SK-N-SH (cell line): ENCODE measurements around the gene GALNTL6. TPM values are rescaled to one million over a fixed set of nuclear protein-coding genes. Genes with fewer than 3 reads are reported as not detected.

Experiments used
- CTCF ChIA-PET: fragments of 300-600, 350-600 bp; formaldehyde crosslinking; extraction: SDS; loops from one replicate; lab custom pipeline; 2021; lab: Yijun Ruan, JAX
- POLR2A ChIA-PET: fragments of 350-600 bp; sonication (Branson Sonifier 250); formaldehyde crosslinking; extraction: SDS; loops from one replicate; lab custom pipeline; 2020; ENCODE audit warnings: antibody characterized with exemption, inconsistent platforms; lab: Yijun Ruan, JAX
- DNase-seq: peaks from one replicate; pipeline ENCODE4 v3.0.0; 2012
- H2AFZ ChIP-seq: fragments of 200-600 bp; sonication (generic); 2 replicates; pipeline ENCODE4 v1.8.1; 2016; ENCODE audit warnings: antibody characterized with exemption, mild to moderate bottlenecking, low read depth
- H3F3A ChIP-seq: fragments of 200-600 bp; sonication (generic); replicated peaks from 2 replicates; pipeline ENCODE3; 2016; ENCODE audit warnings: antibody characterized with exemption, mild to moderate bottlenecking; ENCODE audit not compliant: insufficient read depth
- H3K27ac ChIP-seq, 2 experiments: fragments of 200-500 bp in 1 of 2; fragments of 200-600 bp in 1 of 2; sonication (Bioruptor generic) in 1 of 2; sonication (generic), shearing (Covaris generic) in 1 of 2; 2 replicates each; pipeline versions ENCODE4 v1.5.1 to v1.6.1; 2014 to 2016; ENCODE audit warnings: low read depth in 2 of 2, inconsistent platforms in 1 of 2, low read length in 1 of 2, mild to moderate bottlenecking in 1 of 2, mixed read lengths in 1 of 2
- H3K27me3 ChIP-seq: fragments of 200-600 bp; sonication (generic), shearing (Covaris generic); 2 replicates; pipeline ENCODE4 v1.6.1; 2016; ENCODE audit warnings: mixed run types; ENCODE audit not compliant: insufficient read depth
- H3K36me3 ChIP-seq, 2 experiments: fragments of 200-500 bp in 1 of 2; fragments of 200-600 bp in 1 of 2; sonication (Bioruptor generic) in 1 of 2; sonication (generic) in 1 of 2; replicated peaks in 1 of 2; 2 replicates each; pipeline versions ENCODE3 to v1.5.1; 2014 to 2016; ENCODE audit warnings: low read length in 1 of 2, mild to moderate bottlenecking in 1 of 2; ENCODE audit not compliant: insufficient read depth in 2 of 2, control insufficient read depth in 1 of 2
- H3K4me1 ChIP-seq, 2 experiments: fragments of 200-500 bp in 1 of 2; fragments of 200-600 bp in 1 of 2; sonication (Bioruptor generic) in 1 of 2; sonication (generic), shearing (Covaris generic) in 1 of 2; 2 replicates each; pipeline versions ENCODE4 v1.5.1 to v1.6.1; 2014 to 2016; ENCODE audit warnings: low read depth in 1 of 2, low read length in 1 of 2, mixed run types in 1 of 2; ENCODE audit not compliant: insufficient read depth in 2 of 2, control insufficient read depth in 1 of 2
- H3K4me2 ChIP-seq: fragments of 200-600 bp; sonication (generic), shearing (Covaris generic); 2 replicates; pipeline ENCODE4 v1.6.1; 2017; ENCODE audit warnings: mixed run types
- H3K4me3 ChIP-seq, 2 experiments: fragments of 200-500 bp in 1 of 2; fragments of 200-600 bp in 1 of 2; sonication (Bioruptor generic) in 1 of 2; sonication (generic), shearing (Covaris generic) in 1 of 2; 2 replicates each; pipeline versions ENCODE4 v1.5.1 to v1.8.1; 2014 to 2016; ENCODE audit warnings: low read depth in 2 of 2, inconsistent platforms in 1 of 2, low read length in 1 of 2, mild to moderate bottlenecking in 1 of 2, mixed read lengths in 1 of 2, moderate library complexity in 1 of 2
- H3K79me2 ChIP-seq: fragments of 200-600 bp; sonication (generic); 2 replicates; pipeline ENCODE4 v1.8.1; 2017; ENCODE audit warnings: mild to moderate bottlenecking; ENCODE audit not compliant: insufficient read depth
- H3K9ac ChIP-seq: fragments of 200-600 bp; sonication (generic); 2 replicates; pipeline ENCODE4 v1.6.1; 2017; ENCODE audit warnings: mixed run types
- H3K9me2 ChIP-seq: fragments of 200-600 bp; sonication (generic); 2 replicates; pipeline ENCODE4 v1.6.1; 2017; ENCODE audit warnings: mixed run types
- H3K9me3 ChIP-seq: fragments of 200-600 bp; sonication (generic); 2 replicates; pipeline ENCODE4 v1.6.1; 2017; ENCODE audit warnings: mixed run types, mild to moderate bottlenecking, moderate library complexity
- H4K20me1 ChIP-seq: fragments of 200-600 bp; sonication (generic); 2 replicates; pipeline ENCODE4 v1.6.1; 2017; ENCODE audit warnings: mild to moderate bottlenecking, mixed run types; ENCODE audit not compliant: insufficient read depth
- EP300 ChIP-seq, 2 experiments: IDR thresholded peaks; 2 replicates each; pipeline versions ENCODE4 v1.4.0 to v1.6.1; 2012; ENCODE audit warnings: borderline replicate concordance in 1 of 2, low read depth in 1 of 2, low read length in 1 of 2
- GABPA ChIP-seq: IDR thresholded peaks from 2 replicates; pipeline ENCODE4 v1.4.0; 2012; ENCODE audit warnings: low read depth, mild to moderate bottlenecking
- GATA2 ChIP-seq: sonication (generic); formaldehyde crosslinking; IDR thresholded peaks from 2 replicates; pipeline ENCODE4 v1.5.0; 2020; ENCODE audit warnings: mild to moderate bottlenecking, missing genetic modification reagents
- JUND ChIP-seq: IDR thresholded peaks from 2 replicates; pipeline ENCODE4 v1.4.0; 2012
- MAX ChIP-seq: IDR thresholded peaks from 2 replicates; pipeline ENCODE4 v1.4.0; 2012; ENCODE audit warnings: low read depth
- MXI1 ChIP-seq: IDR thresholded peaks from 2 replicates; pipeline ENCODE4 v1.6.1; 2012; ENCODE audit warnings: mild to moderate bottlenecking, low read depth, low read length, improper control_type of control experiment
- NFIC ChIP-seq: IDR thresholded peaks from 2 replicates; pipeline ENCODE4 v1.4.0; 2012; ENCODE audit warnings: borderline replicate concordance
- PBX3 ChIP-seq: IDR thresholded peaks from 2 replicates; pipeline ENCODE4; 2012
- POLR2AphosphoS5 ChIP-seq: IDR thresholded peaks from 2 replicates; pipeline ENCODE4 v1.6.1; 2012; ENCODE audit warnings: low read depth, low read length
- RAD21 ChIP-seq: IDR thresholded peaks from 2 replicates; pipeline ENCODE4 v1.6.1; 2012; ENCODE audit warnings: mild to moderate bottlenecking, low read length
- RCOR1 ChIP-seq: fragments of 150-350 bp; IDR thresholded peaks from 2 replicates; pipeline ENCODE4 v1.6.1; 2017; ENCODE audit warnings: antibody characterized with exemption, low read length
- REST ChIP-seq: IDR thresholded peaks from 2 replicates; pipeline ENCODE4 v1.6.1; 2012; ENCODE audit warnings: mild to moderate bottlenecking, low read depth, low read length, moderate library complexity
- RFX5 ChIP-seq: IDR thresholded peaks from 2 replicates; pipeline ENCODE4 v1.6.1; 2012; ENCODE audit warnings: mild to moderate bottlenecking, improper control_type of control experiment, low read length
- TAF1 ChIP-seq: IDR thresholded peaks from 2 replicates; pipeline ENCODE4 v1.6.1; 2012; ENCODE audit warnings: low read depth, mild to moderate bottlenecking, low read length, moderate library complexity, borderline replicate concordance
- TCF12 ChIP-seq: IDR thresholded peaks from 2 replicates; pipeline ENCODE4 v1.4.0; 2012
- ZBTB33 ChIP-seq: IDR thresholded peaks from 2 replicates; pipeline ENCODE4 v1.4.0; 2012; ENCODE audit warnings: low read depth, borderline replicate concordance
- WGBS: methylation state at CpG from one replicate; pipeline ENCODE4 v1.1.6; 2017; ENCODE audit warnings: low lambda C conversion rate; 5-methylcytosine and 5-hydroxymethylcytosine counted together
- polyA plus RNA-seq, 3 experiments: library from polyadenylated mRNA; depleted of rRNA; stranded (reverse); fragments of >200 nt; gene quantifications; 2 replicates each; pipeline ENCODE4 v1.2.3, GENCODE V29; 2012

Gene GALNTL6
- polyA plus RNA-seq, 1 of the 3 experiments (the other 2 are of a cell fraction): 0.07 TPM

- no peak for TF ChIP-seq GATA2 (CRISPR knock-in tag)
- DNase-seq: no peak
These were observed 153.2 kb downstream of the GALNTL6 start for GRCh38 chr4:171966356-171966755.

GRCh38 chr4:171978216-171978615 lies 165.0 kb downstream of the GALNTL6 start:
- Histone ChIP-seq H3K27me3 (no peaks in the 10 kb centered on the region), H3K4me3 (no peak overlapping the region), H3K36me3 (no peaks in the 10 kb centered on the region), H3K27ac (no peak overlapping the region), H2AFZ (no peak overlapping the region), H3F3A (no peaks in the 10 kb centered on the region), H3K9me3 (no peaks in the 10 kb centered on the region), H3K9me2 (no peaks in the 10 kb centered on the region)
- CTCF ChIA-PET: no interaction called here
- no peak for DNase-seq
- no peak for TF ChIP-seq POLR2AphosphoS5
- no peak for TF ChIP-seq RFX5
- TF ChIP-seq RCOR1: no peak
- no peak for TF ChIP-seq ZBTB33
- TF ChIP-seq RAD21: no peak
- TF ChIP-seq MAX: no peak
- TF ChIP-seq, all 33 proteins: peak for 0
- POLR2A ChIA-PET: no interaction called here
- no peaks in the 10 kb centered on the region for H3K79me2 ChIP-seq
- H3K9ac ChIP-seq: no peak overlapping the region
- H4K20me1 ChIP-seq: no peaks in the 10 kb centered on the region
- H3K4me1 ChIP-seq: no peaks in the 10 kb centered on the region
- H3K4me2 ChIP-seq: no peak overlapping the region

More at GRCh38 chr4:171966356-171966755, 153.2 kb downstream of the GALNTL6 start:
- H2AFZ ChIP-seq: no peak overlapping the region
- POLR2A ChIA-PET: no interaction called here
- H3K9ac ChIP-seq: no peak overlapping the region
- no peaks in the 10 kb centered on the region for H3K4me1 ChIP-seq
- no peaks in the 10 kb centered on the region for H3K36me3 ChIP-seq
- no peaks in the 10 kb centered on the region for H3F3A ChIP-seq
- no peaks in the 10 kb centered on the region for H4K20me1 ChIP-seq
- no peaks in the 10 kb centered on the region for H3K9me2 ChIP-seq
- H3K4me3 ChIP-seq: no peak overlapping the region
- no peaks in the 10 kb centered on the region for H3K9me3 ChIP-seq
- CTCF ChIA-PET: no interaction called here
- WGBS: 46% methylated on average over 2 of the region's 2 CpGs
- H3K4me2 ChIP-seq: no peak overlapping the region
- H3K27me3 ChIP-seq: no peaks in the 10 kb centered on the region
- no peak overlapping the region for H3K27ac ChIP-seq
- H3K79me2 ChIP-seq: no peaks in the 10 kb centered on the region

GRCh38 chr4:171979461-171979860 lies 166.3 kb downstream of the GALNTL6 start:
- no peaks in the 10 kb centered on the region for H3K79me2 ChIP-seq
- no peak overlapping the region for H3K4me3 ChIP-seq
- CTCF ChIA-PET: no interaction called here
- WGBS: 19% methylated on average over 2 of the region's 2 CpGs
- H3K27me3 ChIP-seq: no peaks in the 10 kb centered on the region
- no peaks in the 10 kb centered on the region for H3K4me1 ChIP-seq
- no peak overlapping the region for H3K4me2 ChIP-seq
- POLR2A ChIA-PET: no interaction called here
- H3F3A ChIP-seq: no peaks in the 10 kb centered on the region
- no peak overlapping the region for H3K9ac ChIP-seq
- DNase-seq: no peak
- no peaks in the 10 kb centered on the region for H4K20me1 ChIP-seq
- H3K36me3 ChIP-seq: no peaks in the 10 kb centered on the region
- H3K27ac ChIP-seq: no peak overlapping the region
- H3K9me2 ChIP-seq: no peaks in the 10 kb centered on the region
- H3K9me3 ChIP-seq: no peaks in the 10 kb centered on the region
- no peak overlapping the region for H2AFZ ChIP-seq
- TF ChIP-seq EP300 (IDR thresholded peaks at IDR 0.05; ENCODE audit: borderline replicate concordance in 1 of 2, low read depth in 1 of 2, low read length in 1 of 2): no peak
- no peak for TF ChIP-seq MXI1
- no peak for TF ChIP-seq RFX5
- no peak for TF ChIP-seq POLR2AphosphoS5
- no peak for TF ChIP-seq GABPA
- no peak for TF ChIP-seq REST
- TF ChIP-seq PBX3: no peak
- no peak for TF ChIP-seq TAF1
- TF ChIP-seq TCF12: no peak
- no peak for TF ChIP-seq JUND
- TF ChIP-seq RAD21: no peak
- TF ChIP-seq NFIC: no peak
